Activated gamma-delta T cell (primary cell): ENCODE data around the gene RAD9B.
"Not testable (repeated sequence)": the region's sequence is repeated elsewhere in the genome, so short reads cannot be mapped to it uniquely, and the experiment has no call there.

ENCODE experiments used
- DNase-seq: peaks from one replicate; lab custom pipeline; 2025; lab: John Stamatoyannopoulos, UW

The RAD9B gene

GRCh38 chr12:110528277-110528839, 26.2 kb downstream of the RAD9B start:
- no peak for DNase-seq

GRCh38 chr12:110530511-110530910, 28.4 kb downstream of the RAD9B start:
- no peak for DNase-seq

- DNase-seq: no peak
Observed at GRCh38 chr12:110531741-110532333, 29.7 kb downstream of the RAD9B start.

- no peak for DNase-seq
Observed at GRCh38 chr12:110532644-110533043, 30.5 kb downstream of the RAD9B start.

- no peak for DNase-seq
Observed at GRCh38 chr12:110533607-110534006, 31.5 kb downstream of the RAD9B start.

GRCh38 chr12:110534811-110535210, 32.7 kb downstream of the RAD9B start:
- DNase-seq: no peak

- no peak for DNase-seq
Observed at GRCh38 chr12:110536834-110537604, 34.9 kb downstream of the RAD9B start.

- no peak for DNase-seq
Observed at GRCh38 chr12:110537605-110538409, 35.7 kb downstream of the RAD9B start.

- DNase-seq: no peak
Observed at GRCh38 chr12:110538869-110539622, 36.9 kb downstream of the RAD9B start.

- DNase-seq: no peak
Observed at GRCh38 chr12:110540048-110540447, 37.9 kb downstream of the RAD9B start.

GRCh38 chr12:110543252-110543959, 41.3 kb downstream of the RAD9B start:
- no peak for DNase-seq

- DNase-seq: no peak
Observed at GRCh38 chr12:110543965-110544364, 41.8 kb downstream of the RAD9B start.

GRCh38 chr12:110545259-110545658, 43.1 kb downstream of the RAD9B start:
- not testable (repeated sequence) for DNase-seq

GRCh38 chr12:110545812-110546211, 43.7 kb downstream of the RAD9B start:
- DNase-seq: no peak

GRCh38 chr12:110546339-110546738, 44.2 kb downstream of the RAD9B start:
- DNase-seq: no peak

- no peak for DNase-seq
Observed at GRCh38 chr12:110547090-110547489, 45.0 kb downstream of the RAD9B start.

GRCh38 chr12:110548678-110549077, 46.5 kb downstream of the RAD9B start:
- DNase-seq: no peak

- no peak for DNase-seq
Observed at GRCh38 chr12:110549716-110550115, 47.6 kb downstream of the RAD9B start.

GRCh38 chr12:110550981-110551380, 48.9 kb downstream of the RAD9B start:
- DNase-seq: no peak
